AG09319 (cell line): ENCODE measurements around the gene FGD6.

Source experiments
- DNase-seq: peaks from one replicate; pipeline ENCODE4 v3.0.0-alpha.2; 2010; ENCODE audit warnings: low read depth; ENCODE audit errors: extremely low read depth
- TF ChIP-seq, protein P1 (sequence below): IDR thresholded peaks from 2 replicates; pipeline ENCODE4 v1.5.1; 2011; ENCODE audit warnings: low read depth, mild to moderate bottlenecking, inconsistent platforms, low read length, moderate library complexity

FGD6 gene

DNA sequence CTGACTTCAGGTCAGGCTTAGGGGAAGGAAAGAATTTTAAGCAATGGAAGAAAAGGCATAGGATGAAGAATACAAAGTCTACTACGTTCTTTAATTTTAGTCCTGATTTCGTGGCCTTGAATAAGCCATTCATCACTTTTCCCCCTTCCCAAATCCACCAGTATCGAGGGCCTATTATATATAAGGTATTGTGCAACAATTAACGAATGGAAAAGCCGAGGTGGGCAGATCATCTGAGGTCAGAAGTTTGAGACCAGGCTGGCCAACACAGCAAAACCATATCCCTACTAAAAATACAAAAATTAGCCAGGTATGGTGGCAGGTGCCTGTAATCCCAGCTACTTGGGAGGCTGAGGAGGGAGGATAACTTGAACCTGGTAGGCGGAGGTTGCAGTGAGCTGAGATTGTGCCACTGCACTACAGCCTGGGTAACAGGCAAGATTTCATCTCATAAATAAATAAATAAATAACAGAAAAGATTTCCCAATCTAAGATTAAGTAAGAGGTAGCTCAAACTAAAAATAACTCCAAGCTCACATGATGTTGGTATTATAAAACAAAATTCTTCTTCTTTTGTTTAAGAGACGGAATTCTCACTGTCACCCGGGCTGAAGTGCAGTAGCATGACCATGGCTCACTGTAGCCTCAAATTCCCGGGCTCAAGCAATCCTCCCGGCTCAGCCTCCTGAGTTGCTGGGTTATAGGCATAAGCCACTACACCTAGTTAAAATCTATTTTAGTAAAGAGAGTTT lies 85.5 kb downstream of the FGD6 start:
- TF ChIP-seq, protein P1, sequence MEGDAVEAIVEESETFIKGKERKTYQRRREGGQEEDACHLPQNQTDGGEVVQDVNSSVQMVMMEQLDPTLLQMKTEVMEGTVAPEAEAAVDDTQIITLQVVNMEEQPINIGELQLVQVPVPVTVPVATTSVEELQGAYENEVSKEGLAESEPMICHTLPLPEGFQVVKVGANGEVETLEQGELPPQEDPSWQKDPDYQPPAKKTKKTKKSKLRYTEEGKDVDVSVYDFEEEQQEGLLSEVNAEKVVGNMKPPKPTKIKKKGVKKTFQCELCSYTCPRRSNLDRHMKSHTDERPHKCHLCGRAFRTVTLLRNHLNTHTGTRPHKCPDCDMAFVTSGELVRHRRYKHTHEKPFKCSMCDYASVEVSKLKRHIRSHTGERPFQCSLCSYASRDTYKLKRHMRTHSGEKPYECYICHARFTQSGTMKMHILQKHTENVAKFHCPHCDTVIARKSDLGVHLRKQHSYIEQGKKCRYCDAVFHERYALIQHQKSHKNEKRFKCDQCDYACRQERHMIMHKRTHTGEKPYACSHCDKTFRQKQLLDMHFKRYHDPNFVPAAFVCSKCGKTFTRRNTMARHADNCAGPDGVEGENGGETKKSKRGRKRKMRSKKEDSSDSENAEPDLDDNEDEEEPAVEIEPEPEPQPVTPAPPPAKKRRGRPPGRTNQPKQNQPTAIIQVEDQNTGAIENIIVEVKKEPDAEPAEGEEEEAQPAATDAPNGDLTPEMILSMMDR = no peak
- DNase-seq = no peak

- DNase-seq = no peak
- TF ChIP-seq, protein P1 = no peak
These were observed 87.2 kb downstream of the FGD6 start for GRCh38 chr12:95130096-95130495.

DNA sequence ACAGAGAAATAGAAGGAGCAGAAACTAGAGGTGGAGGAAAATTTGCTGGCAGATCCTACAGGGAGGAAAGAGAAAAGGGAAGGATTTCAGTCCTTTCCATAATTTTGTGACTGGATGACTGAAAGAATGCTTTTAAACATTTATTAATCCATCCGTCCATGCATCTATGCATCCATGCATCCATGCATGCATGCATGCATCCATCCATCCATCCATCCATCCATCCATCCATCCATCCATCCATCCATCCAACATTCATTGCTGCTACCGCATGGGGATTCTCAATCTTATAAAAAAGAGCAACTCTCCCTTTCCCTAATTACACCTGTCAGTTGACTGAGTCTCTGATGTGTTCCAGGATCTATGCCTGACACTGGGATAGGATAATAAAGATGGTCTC lies 88.2 kb downstream of the FGD6 start:
- DNase-seq = no peak
- TF ChIP-seq, protein P1 = no peak

DNA sequence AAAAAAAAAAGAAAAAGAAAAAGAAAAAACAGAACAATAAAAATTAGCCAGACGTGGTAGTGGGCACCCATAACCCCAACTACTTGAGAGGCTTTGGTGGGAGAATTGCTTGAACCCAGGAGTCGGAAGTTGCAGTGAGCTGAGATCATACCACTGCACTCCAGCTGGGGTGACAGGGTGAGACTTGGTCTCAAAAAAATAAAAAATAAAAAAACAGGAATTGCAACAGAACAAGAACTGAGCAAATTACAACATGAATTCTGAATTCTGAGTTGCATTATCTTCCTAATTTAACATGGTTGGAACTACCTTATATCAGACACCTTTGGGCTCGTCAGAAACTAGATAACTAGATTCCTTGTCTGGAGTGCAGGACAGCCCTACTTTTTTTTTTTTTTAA lies 90.5 kb downstream of the FGD6 start:
- no peak for DNase-seq
- TF ChIP-seq, protein P1 = no peak

GRCh38 chr12:95126076-95126475 lies 91.2 kb downstream of the FGD6 start:
- TF ChIP-seq, protein P1 = no peak
- DNase-seq = no peak

DNA sequence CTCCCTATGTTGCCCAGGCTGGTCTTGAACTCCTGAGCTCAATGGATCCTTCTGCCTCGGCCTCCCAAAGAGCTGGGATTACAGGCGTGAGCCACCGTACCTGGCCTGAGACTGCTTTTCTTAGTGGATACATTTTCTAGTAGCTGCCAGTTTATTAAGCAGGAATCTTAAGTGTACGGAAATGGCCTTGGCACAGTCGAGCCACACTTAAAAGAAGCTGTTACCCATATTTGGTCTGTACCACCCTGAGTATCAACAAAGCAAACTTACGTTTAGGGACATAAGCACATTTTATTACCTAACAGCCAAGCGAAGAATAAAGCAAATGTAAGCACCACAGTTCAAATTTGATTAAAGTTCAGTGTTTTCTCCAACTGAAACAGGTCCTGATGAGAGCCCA lies 93.2 kb downstream of the FGD6 start:
- DNase-seq = no peak
- TF ChIP-seq, protein P1 = no peak

- TF ChIP-seq, protein P1 = no peak
- no peak for DNase-seq
These were observed 98.5 kb downstream of the FGD6 start for GRCh38 chr12:95118788-95119179.
